Body of pancreas (tissue), 4 donors: Measurements from ENCODE around the gene ARHGEF2. TPM values are rescaled to one million over a fixed set of nuclear protein-coding genes. Genes with fewer than 3 reads are reported as not detected.

Experiments used
- ATAC-seq: fragments of 150-250 bp; one replicate; pipeline ENCODE4 v1.9.1; 2016
- DNase-seq, 4 donors: peaks; one replicate each; pipeline ENCODE4 v3.0.0-alpha.2; 2019
- H3K27ac ChIP-seq, 4 donors: fragments of 200-600 bp; sonication (generic); 1 replicate in 3 of 4; 2 replicates in 1 of 4; pipeline versions ENCODE4 v1.5.1 to v1.6.1; 2016 to 2019; ENCODE audit warnings: mild to moderate bottlenecking in 1 of 4, mixed read lengths in 1 of 4, moderate library complexity in 1 of 4
- H3K27me3 ChIP-seq, 2 donors: fragments of 200-600 bp; sonication (generic); one replicate each; pipeline ENCODE4 v1.6.0; 2016; ENCODE audit warnings: mild to moderate bottlenecking in 1 of 2
- H3K36me3 ChIP-seq, 2 donors: fragments of 200-600 bp; sonication (generic); replicated peaks in 1 of 2; 2 replicates each; pipeline ENCODE4 v1.5.1; 2016; ENCODE audit warnings: low read depth in 2 of 2; ENCODE audit not compliant: insufficient read depth in 1 of 2
- H3K4me1 ChIP-seq: fragments of 200-600 bp; sonication (generic); one replicate; pipeline ENCODE4 v1.6.0; 2016
- H3K4me3 ChIP-seq, 2 donors: fragments of 200-600 bp; sonication (generic); 1 replicate in 1 of 2; 2 replicates in 1 of 2; pipeline ENCODE4 v1.5.1; 2016 to 2019
- H3K9me3 ChIP-seq, 3 donors: fragments of 200-600 bp; sonication (generic); 1 replicate in 2 of 3; 2 replicates in 1 of 3; pipeline ENCODE4 v1.5.1; 2016
- CTCF ChIP-seq, 7 experiments: fragments of 450-650 bp in 4 of 7; fragments of 200-600 bp in 3 of 7; sonication (generic) in 3 of 7; IDR thresholded peaks; one replicate each; pipeline ENCODE4 v1.5.1; 2016 to 2019; ENCODE audit warnings: antibody characterized with exemption in 7 of 7
- POLR2A ChIP-seq, 3 donors: fragments of 450-650 bp; IDR thresholded peaks; one replicate each; pipeline ENCODE4 v1.6.1; 2016; ENCODE audit warnings: antibody characterized with exemption in 3 of 3, mild to moderate bottlenecking in 2 of 3
- WGBS, 2 donors: methylation state at CpG; one replicate each; pipeline ENCODE4 v1.1.5; 2017; 5-methylcytosine and 5-hydroxymethylcytosine counted together
- intact Hi-C: fragments of 100-400 bp; cut with DNase I; formaldehyde crosslinking; loops from one replicate; pipeline ENCODE4 v1.15.1; 2023
- total RNA-seq, 2 donors: library from RNA; depleted of rRNA; stranded (reverse); fragments of >200 nt; gene quantifications; one replicate each; pipeline ENCODE4 v1.1.0, GENCODE V29; 2016

Gene ARHGEF2
- total RNA-seq, 2 donors from 2014 or later = 31.9 to 32.6 TPM

- 87 to 90% methylated on average over 2 to 11 of the region's 11 CpGs for WGBS, 2 donors
- no peak for DNase-seq
- intact Hi-C loops = loop anchor here (5.0 kb wide), 1 partner anchor 50 kb away; no protein-coding TSS in a partner anchor
- H3K9me3 ChIP-seq = no peaks in the 10 kb centered on the region
- peaks cover 63% of the 10 kb centered on the region for H3K4me1 ChIP-seq
- no peaks in the 10 kb centered on the region for H3K27me3 ChIP-seq
- peak overlapping the region in 3 of 4 donors; percentile 73 to 84 (median 82) for H3K27ac ChIP-seq
- no peak for TF ChIP-seq POLR2A (IDR thresholded peaks at IDR 0.05)
- TF ChIP-seq CTCF (IDR thresholded peaks at IDR 0.05) = no peak
- H3K36me3 ChIP-seq = peaks cover 0 to 1% of the 10 kb centered on the region in 2 donors
- H3K4me3 ChIP-seq = no peak overlapping the region
- ATAC-seq = no peak
Observed at GRCh38 chr1:155942578-155943141, 35.7 kb downstream of the ARHGEF2 start.

GRCh38 chr1:155941845-155942531 lies 36.4 kb downstream of the ARHGEF2 start:
- Histone ChIP-seq H3K9me3 (no peaks in the 10 kb centered on the region), H3K27me3 (no peaks in the 10 kb centered on the region), H3K36me3 (no peaks in the 10 kb centered on the region), H3K4me1 (peaks cover 63% of the 10 kb centered on the region), H3K27ac (peak overlapping the region; percentile 73 to 84 (median 81)), H3K4me3 (no peak overlapping the region)
- 77 to 93% methylated on average over 12 to 29 of the region's 29 CpGs for WGBS, 2 donors
- DNase-seq (no peak), ATAC-seq (no peak)
- TF ChIP-seq POLR2A (IDR thresholded peaks at IDR 0.05) (no peak), CTCF (IDR thresholded peaks at IDR 0.05) (no peak)
- intact Hi-C loops = loop anchor here (5.0 kb wide), 1 partner anchor 50 kb away; no protein-coding TSS in a partner anchor

- WGBS, 2 donors = 53 to 62% methylated on average over 11 of the region's 11 CpGs
- TF ChIP-seq POLR2A (IDR thresholded peaks at IDR 0.05) (no peak), CTCF (IDR thresholded peaks at IDR 0.05) (no peak)
- no peaks in the 10 kb centered on the region for H3K36me3 ChIP-seq
- H3K4me1 ChIP-seq = peaks cover 56% of the 10 kb centered on the region
- H3K27me3 ChIP-seq = no peaks in the 10 kb centered on the region
- intact Hi-C loops = loop anchor here (5.0 kb wide), 1 partner anchor 51 kb away; no protein-coding TSS in a partner anchor
- H3K4me3 ChIP-seq = no peak within 1 kb of the TSS
- H3K27ac ChIP-seq = peak within 1 kb of the TSS; percentile 73 to 84 (median 81)
- DNase-seq (no peak), ATAC-seq (peak; percentile 33)
- H3K9me3 ChIP-seq = no peaks in the 10 kb centered on the region
Observed at GRCh38 chr1:155940993-155941844, 37.1 kb downstream of the ARHGEF2 start, which contains the start of gene RXFP4. RXFP4 (plus strand) TSS chr1:155941638; CDS start chr1:155941710, 72 bp downstream.

GRCh38 chr1:155940482-155940992 lies 37.8 kb downstream of the ARHGEF2 start:
- 43 to 44% methylated on average over 4 of the region's 4 CpGs for WGBS, 2 donors
- Histone ChIP-seq H3K4me1 (peaks cover 49% of the 10 kb centered on the region), H3K27ac (peak overlapping the region; percentile 73 to 84 (median 81)), H3K36me3 (no peaks in the 10 kb centered on the region), H3K4me3 (no peak overlapping the region), H3K9me3 (no peaks in the 10 kb centered on the region), H3K27me3 (no peaks in the 10 kb centered on the region)
- DNase-seq (peak; percentile 61 to 86 (median 78)), ATAC-seq (peak; percentile 85)
- intact Hi-C loops = loop anchor here (5.0 kb wide), 1 partner anchor 52 kb away; no protein-coding TSS in a partner anchor
- TF ChIP-seq CTCF (IDR thresholded peaks at IDR 0.05) = no peak
- peak in 2 of 3 donors; percentile 44 to 56 for TF ChIP-seq POLR2A (IDR thresholded peaks at IDR 0.05)
